ENCODE results near the gene POU2AF1.

Gene POU2AF1

GRCh38 chr11:111360150-111361043 lies 18.7 kb downstream of the POU2AF1 start:
- no peak for DNase-seq

GRCh38 chr11:111359223-111360149 lies 19.6 kb downstream of the POU2AF1 start:
- no peak for DNase-seq

GRCh38 chr11:111358038-111359001 lies 20.8 kb downstream of the POU2AF1 start:
- DNase-seq = no peak

GRCh38 chr11:111357150-111358037 lies 21.7 kb downstream of the POU2AF1 start:
- no peak for DNase-seq

GRCh38 chr11:111356660-111357048 lies 22.4 kb downstream of the POU2AF1 start:
- no peak for DNase-seq

- peak; percentile 56 for DNase-seq
These were observed 23.0 kb downstream of the POU2AF1 start for GRCh38 chr11:111355956-111356659.

- no peak for DNase-seq
These were observed 24.0 kb downstream of the POU2AF1 start for GRCh38 chr11:111355101-111355500.

- DNase-seq = no peak
These were observed 24.5 kb downstream of the POU2AF1 start for GRCh38 chr11:111354601-111354891.

- DNase-seq = no peak
These were observed 25.1 kb downstream of the POU2AF1 start for GRCh38 chr11:111353776-111354600.

GRCh38 chr11:111352935-111353710 lies 26.0 kb downstream of the POU2AF1 start:
- no peak for DNase-seq

GRCh38 chr11:111352231-111352746 lies 26.8 kb downstream of the POU2AF1 start:
- DNase-seq = no peak

GRCh38 chr11:111351374-111352055 lies 27.6 kb downstream of the POU2AF1 start:
- no peak for DNase-seq

GRCh38 chr11:111350811-111351210 lies 28.3 kb downstream of the POU2AF1 start:
- no peak for DNase-seq

GRCh38 chr11:111349191-111349695 lies 29.8 kb downstream of the POU2AF1 start:
- no peak for DNase-seq

GRCh38 chr11:111348147-111348546 lies 30.9 kb downstream of the POU2AF1 start:
- DNase-seq = no peak

GRCh38 chr11:111347723-111348115 lies 31.4 kb downstream of the POU2AF1 start:
- no peak for DNase-seq

GRCh38 chr11:111347002-111347722 lies 31.9 kb downstream of the POU2AF1 start:
- DNase-seq = no peak
